WTC11 (cell line): ENCODE data around the gene ID3. TPM values are rescaled to one million over a fixed set of nuclear protein-coding genes. Genes with fewer than 3 reads are reported as not detected.

Experiments used
- ATAC-seq: fragments of 200-7000 bp; cut with Tn5 transposase; 2 replicates; pipeline ENCODE4 v1.10.0; 2021; ENCODE audit warnings: mild to moderate bottlenecking, moderate library complexity
- CTCF ChIA-PET: fragments of 300-600 bp; sonication (Branson Sonifier 250); formaldehyde crosslinking; loops from one replicate; lab custom pipeline; 2021; ENCODE audit warnings: antibody characterized with exemption; lab: Charles Lee
- POLR2A ChIA-PET: fragments of 350-600 bp; sonication (Branson Sonifier 250); formaldehyde crosslinking; loops from one replicate; lab custom pipeline; 2021; ENCODE audit warnings: antibody characterized with exemption; lab: Charles Lee
- DNase-seq: peaks from one replicate; pipeline ENCODE4 v3.0.0; 2021; ENCODE audit warnings: low spot score
- H3K27ac Mint-ChIP-seq: 2 replicates; pipeline ENCODE4 v1.8.0; 2021; ENCODE audit warnings: mixed read lengths
- H3K27me3 Mint-ChIP-seq: 2 replicates; pipeline ENCODE4 v1.8.0; 2021; ENCODE audit warnings: low read depth, mild to moderate bottlenecking, moderate library complexity, mixed read lengths
- H3K36me3 Mint-ChIP-seq: 2 replicates; pipeline ENCODE4 v1.8.0; 2021; ENCODE audit warnings: mixed read lengths
- H3K4me1 Mint-ChIP-seq: 2 replicates; pipeline ENCODE4 v1.8.0; 2022; ENCODE audit warnings: mixed read lengths
- H3K4me3 Mint-ChIP-seq: 2 replicates; pipeline ENCODE4 v1.8.0; 2021; ENCODE audit warnings: mild to moderate bottlenecking, moderate library complexity, mixed read lengths
- H3K9me3 Mint-ChIP-seq: 2 replicates; pipeline ENCODE4 v1.8.0; 2021; ENCODE audit warnings: mixed read lengths
- AFF4 ChIP-seq: sonication (generic); formaldehyde crosslinking; IDR thresholded peaks from 2 replicates; pipeline ENCODE4 v1.8.1; 2023; ENCODE audit warnings: mild to moderate bottlenecking, missing genetic modification reagents, borderline replicate concordance
- CREB1 ChIP-seq: sonication (generic); formaldehyde crosslinking; IDR thresholded peaks from 2 replicates; pipeline ENCODE4 v1.8.0; 2023; ENCODE audit warnings: mild to moderate bottlenecking, missing genetic modification reagents
- CREM ChIP-seq: sonication (generic); formaldehyde crosslinking; IDR thresholded peaks from 2 replicates; pipeline ENCODE4 v1.8.1; 2022; ENCODE audit warnings: mild to moderate bottlenecking, missing genetic modification reagents, moderate library complexity
- E2F4 ChIP-seq: sonication (generic); formaldehyde crosslinking; IDR thresholded peaks from 2 replicates; pipeline ENCODE4 v1.8.1; 2022; ENCODE audit warnings: low read depth, mild to moderate bottlenecking, moderate library complexity, missing genetic modification reagents, borderline replicate concordance
- E2F5 ChIP-seq: sonication (generic); formaldehyde crosslinking; IDR thresholded peaks from 2 replicates; pipeline ENCODE4 v1.8.1; 2022; ENCODE audit warnings: mild to moderate bottlenecking, moderate library complexity, missing genetic modification reagents
- ELF4 ChIP-seq: sonication (generic); formaldehyde crosslinking; IDR thresholded peaks from 2 replicates; pipeline ENCODE4 v1.8.1; 2022; ENCODE audit warnings: low read depth, mild to moderate bottlenecking, moderate library complexity, missing genetic modification reagents
- ESRRA ChIP-seq: sonication (generic); formaldehyde crosslinking; IDR thresholded peaks from 2 replicates; pipeline ENCODE4 v1.8.1; 2022; ENCODE audit warnings: mild to moderate bottlenecking, missing genetic modification reagents, borderline replicate concordance
- ETV6 ChIP-seq: sonication (generic); formaldehyde crosslinking; IDR thresholded peaks from 2 replicates; pipeline ENCODE4 v1.8.1; 2022; ENCODE audit warnings: mild to moderate bottlenecking, missing genetic modification reagents
- FOXK1 ChIP-seq: sonication (generic); formaldehyde crosslinking; IDR thresholded peaks from 2 replicates; pipeline ENCODE4 v1.8.0; 2022; ENCODE audit warnings: mild to moderate bottlenecking, moderate library complexity, missing genetic modification reagents
- GABPB1 ChIP-seq: sonication (generic); formaldehyde crosslinking; IDR thresholded peaks from 2 replicates; pipeline ENCODE4 v1.8.1; 2023; ENCODE audit warnings: mild to moderate bottlenecking, missing genetic modification reagents
- JUN ChIP-seq: sonication (generic); formaldehyde crosslinking; IDR thresholded peaks from 2 replicates; pipeline ENCODE4 v1.8.0; 2023; ENCODE audit warnings: mild to moderate bottlenecking, missing genetic modification reagents
- KAT7 ChIP-seq: sonication (generic); formaldehyde crosslinking; IDR thresholded peaks from 2 replicates; pipeline ENCODE4 v1.8.1; 2023; ENCODE audit warnings: missing genetic modification reagents, mild to moderate bottlenecking, borderline replicate concordance
- NFYB ChIP-seq: sonication (generic); formaldehyde crosslinking; conservative IDR thresholded peaks from 2 replicates; pipeline ENCODE4 v1.8.0; 2022; ENCODE audit warnings: low read depth, missing genetic modification reagents
- RORB ChIP-seq: fragments of 250-450 bp; sonication (Bioruptor Pico); IDR thresholded peaks from 2 replicates; pipeline ENCODE4 v1.9.0; 2021; ENCODE audit warnings: mild to moderate bottlenecking
- SMAD4 ChIP-seq: sonication (generic); formaldehyde crosslinking; IDR thresholded peaks from 2 replicates; pipeline ENCODE4 v1.8.0; 2022; ENCODE audit warnings: mild to moderate bottlenecking, missing genetic modification reagents
- TEAD1 ChIP-seq: sonication (generic); formaldehyde crosslinking; IDR thresholded peaks from 2 replicates; pipeline ENCODE4 v1.8.0; 2022; ENCODE audit warnings: mild to moderate bottlenecking, missing genetic modification reagents
- ZBTB21 ChIP-seq: sonication (generic); formaldehyde crosslinking; IDR thresholded peaks from 2 replicates; pipeline ENCODE4 v1.8.1; 2023; ENCODE audit warnings: mild to moderate bottlenecking, missing genetic modification reagents, borderline replicate concordance
- ZNF121 ChIP-seq: sonication (generic); formaldehyde crosslinking; IDR thresholded peaks from 2 replicates; pipeline ENCODE4 v1.8.0; 2023; ENCODE audit warnings: missing genetic modification reagents
- ZNF232 ChIP-seq: sonication (generic); formaldehyde crosslinking; IDR thresholded peaks from 2 replicates; pipeline ENCODE4 v1.8.0; 2022; ENCODE audit warnings: mild to moderate bottlenecking, missing genetic modification reagents
- ZNF281 ChIP-seq: sonication (generic); formaldehyde crosslinking; IDR thresholded peaks from 2 replicates; pipeline ENCODE4 v1.8.0; 2023; ENCODE audit warnings: mild to moderate bottlenecking, missing genetic modification reagents
- ZNF423 ChIP-seq: fragments of 250-450 bp; sonication (Bioruptor Pico); IDR thresholded peaks from 2 replicates; pipeline ENCODE4 v2.1.2; 2022; ENCODE audit warnings: mild to moderate bottlenecking, moderate library complexity
- ZNF425 ChIP-seq: fragments of 250-450 bp; sonication (Bioruptor Pico); conservative IDR thresholded peaks from 2 replicates; pipeline ENCODE4 v1.9.0; 2021; ENCODE audit warnings: mild to moderate bottlenecking
- ZNF512 ChIP-seq: sonication (generic); formaldehyde crosslinking; IDR thresholded peaks from 2 replicates; pipeline ENCODE4 v1.8.1; 2022; ENCODE audit warnings: missing genetic modification reagents, borderline replicate concordance
- ZNF671 ChIP-seq: fragments of 250-450 bp; sonication (Bioruptor Pico); IDR thresholded peaks from 2 replicates; pipeline ENCODE4 v1.8.0; 2021; ENCODE audit warnings: mild to moderate bottlenecking
- total RNA-seq: library from RNA; stranded (reverse); gene quantifications from 3 replicates; pipeline ENCODE4 v1.2.3, GENCODE V29; 2021

ID3 gene
- total RNA-seq, 1 experiment from 2014 or later = 168 TPM

- no peaks in the 10 kb centered on the region; the same call in 1 of the 2 replicates for H3K27me3 Mint-ChIP-seq
- no peaks in the 10 kb centered on the region for H3K36me3 Mint-ChIP-seq
- ATAC-seq (peak; percentile 90), DNase-seq (peak; percentile 92)
- CTCF ChIA-PET = interaction anchor here (0.9 to 6.2 kb wide), 24 partner anchors 8 to 213 kb away, joined by 3 to 70 read pairs (median 4); partner anchors contain the start of genes ID3 and RPL11
- peaks cover 85% of the 10 kb centered on the region for H3K4me1 Mint-ChIP-seq
- POLR2A ChIA-PET = interaction anchor here (0.7 to 3.7 kb wide), 17 partner anchors 11 to 254 kb away, joined by 3 to 100 read pairs (median 4); partner anchors contain the start of genes ASAP3, E2F2, HNRNPR and ID3
- H3K9me3 Mint-ChIP-seq = no peaks in the 10 kb centered on the region
- peak overlapping the region; percentile 92; the same call in 1 of the 2 replicates for H3K27ac Mint-ChIP-seq
- no peak overlapping the region for H3K4me3 Mint-ChIP-seq
- TF ChIP-seq ZBTB21 (CRISPR knock-in tag) (peak; percentile 52; the same call in 1 of the 2 replicates), E2F4 (CRISPR knock-in tag) (no peak), ZNF425 (no peak), ZNF281 (peak; percentile 99), KAT7 (CRISPR knock-in tag) (0 out of 2 replicates have a peak, but pooled peaks have one; percentile 66), ETV6 (0 out of 2 replicates have a peak, but pooled peaks have one; percentile 28), ZNF423 (CRISPR knock-in tag) (peak; percentile 89), ZNF671 (CRISPR knock-in tag) (no peak), TEAD1 (CRISPR knock-in tag) (peak; percentile 61; the same call in 1 of the 2 replicates), ELF4 (no peak), SMAD4 (CRISPR knock-in tag) (peak; percentile 33; the same call in 1 of the 2 replicates), JUN (CRISPR knock-in tag) (no peak), RORB (no peak), ESRRA (CRISPR knock-in tag) (0 out of 2 replicates have a peak, but pooled peaks have one; percentile 27), CREB1 (CRISPR knock-in tag) (no peak), CREM (CRISPR knock-in tag) (0 out of 2 replicates have a peak, but pooled peaks have one; percentile 56), E2F5 (CRISPR knock-in tag) (peak; percentile 79; the same call in 1 of the 2 replicates), FOXK1 (CRISPR knock-in tag) (0 out of 2 replicates have a peak, but pooled peaks have one; percentile 26), AFF4 (CRISPR knock-in tag) (0 out of 2 replicates have a peak, but pooled peaks have one; percentile 29), ZNF512 (CRISPR knock-in tag) (no peak), ZNF121 (no peak), ZNF232 (peak; percentile 58; the same call in 1 of the 2 replicates), NFYB (CRISPR knock-in tag) (no peak), GABPB1 (no peak)
These were observed 39.1 kb upstream of the ID3 start for GRCh38 chr1:23598424-23598823.
